HEK293T (cell line): Measurements from ENCODE around the gene HELZ.

Experiments used
- BHLHE40 ChIP-seq: fragments of 450-650 bp; IDR thresholded peaks from 2 replicates; pipeline ENCODE4 v1.6.1; 2016; ENCODE audit warnings: mild to moderate bottlenecking, moderate library complexity, borderline replicate concordance
- FOXA1 ChIP-seq: fragments of 450-650 bp; IDR thresholded peaks from 2 replicates; pipeline ENCODE4 v1.6.1; 2016; ENCODE audit warnings: mild to moderate bottlenecking
- FOXM1 ChIP-seq: fragments of 450-650 bp; IDR thresholded peaks from 2 replicates; pipeline ENCODE4 v1.6.1; 2017; ENCODE audit warnings: mild to moderate bottlenecking, borderline replicate concordance
- HDGF ChIP-seq: fragments of 450-650 bp; IDR thresholded peaks from 2 replicates; pipeline ENCODE4 v1.6.1; 2017; ENCODE audit warnings: antibody characterized with exemption, borderline replicate concordance
- TARDBP ChIP-seq: fragments of 450-650 bp; IDR thresholded peaks from 2 replicates; pipeline ENCODE4 v1.6.1; 2016
- ZNF384 ChIP-seq: fragments of 450-650 bp; IDR thresholded peaks from 2 replicates; pipeline ENCODE4 v1.6.1; 2016

DNA sequence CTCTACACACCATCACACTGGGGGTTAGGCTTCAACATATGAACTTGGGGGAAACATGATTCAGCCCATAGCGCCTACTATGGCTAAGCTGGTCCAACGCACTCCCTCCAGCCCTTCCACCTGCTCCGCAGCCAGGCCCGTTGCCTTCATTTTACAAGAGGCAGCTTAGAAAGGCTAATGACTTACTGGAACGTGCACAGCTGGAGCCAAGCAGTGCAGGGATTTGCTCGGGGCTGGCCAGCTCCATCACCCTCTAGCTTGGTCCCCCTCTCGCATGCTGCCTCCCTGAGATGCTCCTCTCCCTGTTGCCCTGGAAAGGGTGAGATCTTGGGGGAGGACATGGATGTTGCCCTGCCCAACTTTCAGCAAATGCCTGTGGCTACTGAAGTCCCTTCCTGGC, 203.5 kb downstream of the HELZ start:
- TF ChIP-seq FOXM1 (no peak), FOXA1 (no peak), ZNF384 (no peak), TARDBP (no peak), HDGF (no peak), BHLHE40 (no peak)
